C4-2B (cell line): ENCODE measurements around the gene GFRAL.

Experiments
- H3K27ac ChIP-seq: fragments of 450-650 bp; 2 replicates; pipeline ENCODE4 v1.5.1; 2017
- CTCF ChIP-seq: fragments of 450-650 bp; conservative IDR thresholded peaks from 2 replicates; pipeline ENCODE4 v1.5.1; 2017; ENCODE audit warnings: mild to moderate bottlenecking
- ZFX ChIP-seq: fragments of 450-650 bp; IDR thresholded peaks from 2 replicates; pipeline ENCODE4 v1.6.1; 2017

Gene GFRAL

GRCh38 chr6:55299286-55299985 is 27.8 kb upstream of the GFRAL start:
- H3K27ac ChIP-seq = no peak overlapping the region
- TF ChIP-seq CTCF (no peak), ZFX (no peak)

- TF ChIP-seq ZFX = no peak
- TF ChIP-seq CTCF = no peak
- H3K27ac ChIP-seq = no peak overlapping the region
These were observed 22.5 kb upstream of the GFRAL start for GRCh38 chr6:55304747-55305146.

GRCh38 chr6:55319961-55320695 is 7.1 kb upstream of the GFRAL start:
- TF ChIP-seq CTCF (no peak), ZFX (no peak)
- no peak overlapping the region for H3K27ac ChIP-seq

GRCh38 chr6:55320696-55321086 is 6.6 kb upstream of the GFRAL start:
- no peak overlapping the region for H3K27ac ChIP-seq
- TF ChIP-seq CTCF = no peak
- no peak for TF ChIP-seq ZFX

- H3K27ac ChIP-seq = no peak overlapping the region
- TF ChIP-seq CTCF (no peak), ZFX (no peak)
These were observed 49.9 kb downstream of the GFRAL start for GRCh38 chr6:55377150-55377549.

GRCh38 chr6:55379471-55379870 is 52.2 kb downstream of the GFRAL start:
- no peak overlapping the region for H3K27ac ChIP-seq
- TF ChIP-seq ZFX (no peak), CTCF (no peak)

- no peak overlapping the region for H3K27ac ChIP-seq
- TF ChIP-seq ZFX (no peak), CTCF (no peak)
These were observed 52.6 kb downstream of the GFRAL start for GRCh38 chr6:55379895-55380294.
